ENCODE results near the gene SLC23A1. TPM values are rescaled to one million over a fixed set of nuclear protein-coding genes. Genes with fewer than 3 reads are reported as not detected.

Gene SLC23A1
- total and polyA plus RNA-seq, 3 donors from 2014 or later, result 0.34 TPM; not detected in 2

- H3K27me3 ChIP-seq, result no peaks in the 10 kb centered on the region
- WGBS, 2 donors, result 9 to 13% methylated on average over 6 to 7 of the region's 7 CpGs
- TF ChIP-seq CTCF (IDR thresholded peaks at IDR 0.05) (no peak), POLR2A (IDR thresholded peaks at IDR 0.05) (no peak)
- no peak for DNase-seq
- peak overlapping the region; percentile 57 to 65 for H3K4me3 ChIP-seq
- no peaks in the 10 kb centered on the region for H3K36me3 ChIP-seq (ENCODE audit: low read depth, missing control alignments)
- H3K4me1 ChIP-seq, result no peaks in the 10 kb centered on the region
- intact Hi-C loops (cut with DNase I; ENCODE audit: low total_unique reads), result no loop called here
- H3K9me3 ChIP-seq, result no peaks in the 10 kb centered on the region
- peak overlapping the region; percentile 92 to 97 for H3K27ac ChIP-seq
Measured at GRCh38 chr5:139403418-139403786, 20.3 kb upstream of the SLC23A1 start.

GRCh38 chr5:139402561-139403158 lies 19.6 kb upstream of the SLC23A1 start:
- no peaks in the 10 kb centered on the region for H3K4me1 ChIP-seq
- TF ChIP-seq POLR2A (IDR thresholded peaks at IDR 0.05), result no peak
- TF ChIP-seq CTCF (IDR thresholded peaks at IDR 0.05), result no peak
- no peaks in the 10 kb centered on the region for H3K9me3 ChIP-seq
- H3K27me3 ChIP-seq, result no peaks in the 10 kb centered on the region
- no peak overlapping the region for H3K27ac ChIP-seq
- no peaks in the 10 kb centered on the region for H3K36me3 ChIP-seq (ENCODE audit: low read depth, missing control alignments)
- intact Hi-C loops (cut with DNase I; ENCODE audit: low total_unique reads), result no loop called here
- DNase-seq, result no peak
- H3K4me3 ChIP-seq, result peak overlapping the region in 1 of 2 donors; percentile 57
- 59 to 73% methylated on average over 7 of the region's 7 CpGs for WGBS, 2 donors

- TF ChIP-seq POLR2A (IDR thresholded peaks at IDR 0.05) (no peak), CTCF (IDR thresholded peaks at IDR 0.05) (no peak)
- H3K4me1 ChIP-seq, result no peaks in the 10 kb centered on the region
- DNase-seq, result no peak
- H3K36me3 ChIP-seq (ENCODE audit: low read depth, missing control alignments), result no peaks in the 10 kb centered on the region
- no peak overlapping the region for H3K4me3 ChIP-seq
- H3K9me3 ChIP-seq, result no peaks in the 10 kb centered on the region
- no peak overlapping the region for H3K27ac ChIP-seq
- intact Hi-C loops (cut with DNase I; ENCODE audit: low total_unique reads), result no loop called here
- 90 to 94% methylated on average over 10 of the region's 10 CpGs for WGBS, 2 donors
- H3K27me3 ChIP-seq, result no peaks in the 10 kb centered on the region
Measured at GRCh38 chr5:139401546-139401945, 18.4 kb upstream of the SLC23A1 start.

- no peaks in the 10 kb centered on the region for H3K9me3 ChIP-seq
- no peak overlapping the region for H3K4me3 ChIP-seq
- H3K27ac ChIP-seq, result no peak overlapping the region
- H3K4me1 ChIP-seq, result no peaks in the 10 kb centered on the region
- 89 to 91% methylated on average over 6 of the region's 6 CpGs for WGBS, 2 donors
- no peaks in the 10 kb centered on the region for H3K27me3 ChIP-seq
- intact Hi-C loops (cut with DNase I; ENCODE audit: low total_unique reads), result no loop called here
- TF ChIP-seq POLR2A (IDR thresholded peaks at IDR 0.05) (no peak), CTCF (IDR thresholded peaks at IDR 0.05) (no peak)
- DNase-seq, result no peak
- no peaks in the 10 kb centered on the region for H3K36me3 ChIP-seq (ENCODE audit: low read depth, missing control alignments)
Measured at GRCh38 chr5:139399501-139400121, 16.5 kb upstream of the SLC23A1 start.

- H3K9me3 ChIP-seq, result no peaks in the 10 kb centered on the region
- H3K27ac ChIP-seq, result no peak overlapping the region
- H3K4me3 ChIP-seq, result no peak overlapping the region
- H3K36me3 ChIP-seq (ENCODE audit: low read depth, missing control alignments), result no peaks in the 10 kb centered on the region
- no peak for TF ChIP-seq CTCF (IDR thresholded peaks at IDR 0.05)
- no peak for TF ChIP-seq POLR2A (IDR thresholded peaks at IDR 0.05)
- 57% methylated on average over 6 of the region's 6 CpGs for WGBS, 2 donors
- no peak for DNase-seq
- intact Hi-C loops (cut with DNase I; ENCODE audit: low total_unique reads), result no loop called here
- peaks cover 3% of the 10 kb centered on the region for H3K4me1 ChIP-seq
- no peaks in the 10 kb centered on the region for H3K27me3 ChIP-seq
Measured at GRCh38 chr5:139397921-139398320, 14.8 kb upstream of the SLC23A1 start.

Data from testis (tissue), 3 donors.